HG03342 (cell line): Measurements from ENCODE around the gene KLF12.

Experiments used
- ATAC-seq: cut with Tn5 transposase; IDR thresholded peaks from one replicate; pipeline ENCODE4 v1.9.1; 2021; ENCODE audit warnings: mild to moderate bottlenecking, moderate library complexity; ENCODE audit not compliant: unreplicated experiment

The KLF12 gene

DNA sequence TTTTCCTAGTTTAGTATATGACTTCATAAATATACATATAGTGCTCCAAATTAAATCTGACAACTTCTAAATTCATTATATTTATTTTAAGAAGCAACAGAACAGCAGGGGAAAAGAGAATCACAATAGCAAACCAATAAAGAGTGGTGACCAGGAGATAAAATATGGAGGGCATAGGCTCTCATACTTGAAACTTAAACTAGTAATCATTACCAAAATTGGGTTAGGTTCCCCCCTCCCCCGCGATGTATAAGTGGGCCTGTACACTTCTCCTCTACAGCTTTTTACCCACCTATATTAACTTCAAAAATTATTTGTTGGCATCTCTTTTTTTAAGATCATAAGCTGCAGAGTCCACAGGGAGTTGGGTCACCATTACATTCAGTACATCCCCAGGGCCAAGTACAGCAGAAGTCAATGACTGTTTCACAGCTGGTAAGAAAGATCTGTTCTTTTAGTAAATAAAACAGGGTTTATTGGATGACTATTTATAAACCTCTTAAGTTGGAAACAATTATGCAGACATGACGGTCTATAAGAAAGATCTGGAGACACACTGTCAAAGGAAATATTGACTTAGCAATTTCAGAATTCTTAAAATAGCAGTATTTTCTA, 29.4 kb downstream of the KLF12 start:
- no peak for ATAC-seq

- no peak for ATAC-seq
Observed at GRCh38 chr13:74103970-74104555, 30.1 kb downstream of the KLF12 start.

DNA sequence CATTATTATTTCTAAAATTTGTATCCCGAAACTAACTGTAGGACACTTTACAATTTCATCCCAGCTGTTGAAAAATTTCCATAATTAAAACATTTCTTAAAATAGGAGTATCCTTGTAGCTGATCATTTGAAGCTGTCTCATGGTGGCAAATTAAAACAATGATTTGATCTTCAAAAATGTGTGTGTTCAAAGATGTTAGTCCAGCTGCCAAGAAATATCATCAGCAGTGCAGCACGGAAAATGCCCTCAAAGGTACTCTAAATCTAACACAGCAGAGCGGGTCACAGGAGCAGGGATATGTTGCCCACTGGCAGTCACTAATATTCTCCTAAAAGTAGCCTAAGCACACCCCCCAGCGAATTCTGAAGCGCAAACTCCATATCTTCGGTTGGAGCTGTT, 31.0 kb downstream of the KLF12 start:
- ATAC-seq, result no peak

DNA sequence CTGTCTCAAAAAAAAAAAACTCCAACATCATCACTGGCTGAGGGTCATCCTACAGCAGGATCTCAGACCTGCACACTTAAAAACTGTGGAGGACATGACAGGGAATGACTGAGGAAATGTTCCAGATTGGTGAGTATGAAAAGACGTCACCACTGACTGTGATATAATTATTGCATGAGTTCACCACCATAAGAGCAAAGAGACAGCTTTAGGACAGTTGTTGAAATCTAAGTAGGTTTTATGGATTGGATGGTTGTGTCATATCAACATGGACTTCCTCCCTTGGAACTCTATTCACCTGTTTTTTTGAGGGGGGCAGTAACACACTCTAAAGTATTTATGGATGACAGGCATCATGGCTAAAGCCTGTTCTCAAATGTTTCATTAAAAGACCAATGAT, 31.5 kb downstream of the KLF12 start:
- no peak for ATAC-seq

DNA sequence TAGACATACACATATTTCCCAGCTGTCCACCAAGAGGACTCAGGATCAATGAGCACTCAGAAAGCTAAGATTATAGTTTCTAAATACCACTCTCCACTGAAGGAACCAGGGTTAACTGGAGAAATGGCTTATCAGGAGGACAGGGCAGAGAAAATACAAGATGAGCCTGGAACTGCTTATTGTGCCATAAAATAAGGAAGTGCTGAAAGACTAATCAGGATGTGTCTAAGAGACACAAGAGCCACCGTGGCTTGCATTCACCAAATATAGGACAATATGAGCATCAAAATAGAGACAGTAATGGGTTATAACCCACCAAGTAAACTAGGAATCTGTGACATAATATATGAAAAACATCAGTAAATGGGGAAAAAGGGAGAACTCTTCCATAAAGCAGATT, 32.8 kb downstream of the KLF12 start:
- ATAC-seq, result no peak

GRCh38 chr13:74098077-74098476, 36.1 kb downstream of the KLF12 start:
- ATAC-seq, result no peak

DNA sequence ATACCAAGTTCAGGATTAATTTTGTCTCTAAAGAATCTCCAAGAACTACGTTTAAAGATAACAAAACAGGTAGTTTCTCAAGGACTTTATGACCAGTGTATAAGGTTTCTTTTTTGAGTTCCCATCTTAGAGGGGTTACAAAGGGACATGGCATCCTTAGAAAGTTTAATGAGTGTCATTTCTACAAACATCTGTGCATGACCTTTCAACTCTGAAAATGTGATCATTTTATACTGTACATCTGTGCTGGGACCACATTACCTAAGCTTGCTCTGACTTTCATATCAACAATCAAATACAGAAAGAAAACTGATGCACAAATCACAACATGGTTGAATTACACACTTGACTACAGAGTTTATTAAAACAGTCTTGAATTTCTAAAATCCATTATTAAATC, 37.1 kb downstream of the KLF12 start:
- no peak for ATAC-seq

DNA sequence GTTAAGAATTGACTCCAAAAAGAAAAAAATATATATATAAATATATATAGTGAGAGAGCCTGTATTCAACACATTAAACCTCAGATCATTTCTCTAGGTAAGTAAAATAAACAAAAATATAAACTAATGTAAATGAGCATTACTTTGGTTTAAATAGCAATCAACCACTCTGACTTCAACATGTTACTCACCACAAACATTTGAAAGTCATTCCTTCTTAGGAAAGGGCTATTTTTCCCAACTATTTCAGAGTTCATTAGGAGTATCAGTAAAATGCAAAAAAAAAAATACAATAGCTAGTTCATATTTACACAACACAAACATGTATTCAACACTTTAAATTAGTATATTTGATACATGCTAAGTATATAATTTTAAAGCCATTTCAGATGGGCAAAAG, 40.5 kb downstream of the KLF12 start:
- no peak for ATAC-seq

DNA sequence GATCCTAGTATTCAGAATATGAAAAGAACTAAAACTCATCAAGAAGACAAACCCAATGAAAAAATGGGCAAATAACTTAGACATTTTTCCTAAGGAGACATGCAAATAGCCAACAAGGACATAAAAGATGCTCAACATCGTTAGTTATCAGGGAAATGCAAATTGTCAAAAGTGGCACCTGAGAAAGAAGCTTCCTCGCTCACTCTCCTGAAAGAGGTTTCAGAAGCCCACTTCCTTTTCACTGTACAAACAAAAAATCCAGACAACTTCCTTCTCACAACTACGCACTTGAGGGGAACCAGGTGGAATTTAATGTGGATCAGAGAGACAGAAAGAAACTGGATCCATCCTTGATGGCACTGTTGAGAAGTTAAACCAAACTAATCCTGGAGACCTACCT, 41.5 kb downstream of the KLF12 start:
- no peak for ATAC-seq

GRCh38 chr13:74090869-74091605, 43.2 kb downstream of the KLF12 start:
- ATAC-seq, result no peak

GRCh38 chr13:74090397-74090796, 43.8 kb downstream of the KLF12 start:
- no peak for ATAC-seq

GRCh38 chr13:74087357-74087756, 46.8 kb downstream of the KLF12 start:
- no peak for ATAC-seq
